ENCODE measurements around the gene IRGQ. TPM values are rescaled to one million over a fixed set of nuclear protein-coding genes. Genes with fewer than 3 reads are reported as not detected.

Gene IRGQ
- total RNA-seq, 1 experiment from 2014 or later: 24.1 TPM

DNA sequence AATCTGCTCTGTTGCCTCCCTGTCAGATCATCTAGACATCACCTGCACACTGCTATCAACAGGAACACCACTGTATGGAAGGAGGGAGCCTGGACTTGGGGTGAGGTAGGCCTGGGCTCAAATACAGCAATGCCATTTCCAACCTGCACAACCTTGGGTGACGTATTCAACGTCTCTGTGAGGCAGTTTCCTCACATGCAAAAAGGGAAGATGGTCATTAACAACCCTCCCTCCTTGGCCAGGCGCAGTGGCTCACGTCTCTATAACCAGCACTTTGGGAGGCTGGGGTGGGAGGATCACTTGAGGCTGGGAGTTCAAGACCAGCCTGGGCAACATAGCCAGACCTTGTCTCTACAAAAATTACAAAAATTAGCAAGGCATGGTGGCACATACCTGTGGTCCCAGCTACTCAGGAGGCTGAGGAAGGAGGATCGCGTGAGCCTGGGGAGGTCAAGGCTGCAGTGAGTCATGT is 33.7 kb downstream of the IRGQ start:
- no peaks in the 10 kb centered on the region for H4K20me1 ChIP-seq (ENCODE audit: control insufficient read depth, insufficient read depth, insufficient read length)
- no peaks in the 10 kb centered on the region for H3K9me3 ChIP-seq (ENCODE audit: control insufficient read depth, low read depth, low read length)
- H3K9ac ChIP-seq (ENCODE audit: extremely low read depth, insufficient read length, low read length): no peak overlapping the region
- H2AK5ac ChIP-seq (ENCODE audit: insufficient read length, low read length): no peak overlapping the region
- no peak overlapping the region for H2BK5ac ChIP-seq (ENCODE audit: insufficient read length, low read length)
- H3K18ac ChIP-seq (ENCODE audit: insufficient read length, low read depth, low read length): no peak overlapping the region
- no peaks in the 10 kb centered on the region for H3K4me1 ChIP-seq (ENCODE audit: insufficient read depth, low read length)
- H3K23ac ChIP-seq (ENCODE audit: insufficient read length, low read depth, low read length): no peak overlapping the region
- no peaks in the 10 kb centered on the region for H3K79me1 ChIP-seq (ENCODE audit: insufficient read depth, low read depth, low read length, poor library complexity, severe bottlenecking)
- no peaks in the 10 kb centered on the region for H3K23me2 ChIP-seq (ENCODE audit: insufficient read length, low read depth, low read length, poor library complexity, severe bottlenecking)
- H2BK20ac ChIP-seq (ENCODE audit: low read depth, low read length, poor library complexity, severe bottlenecking): no peak overlapping the region
- H2BK120ac ChIP-seq (ENCODE audit: low read depth, low read length, poor library complexity, severe bottlenecking): no peak overlapping the region
- H3K4me2 ChIP-seq (ENCODE audit: insufficient read depth, insufficient read length, low read length): no peak overlapping the region
- H3K27ac Mint-ChIP-seq: peak overlapping the region in 1 of 3 experiments; percentile 56; a peak in 1 of 7 replicates
- H3K56ac ChIP-seq (ENCODE audit: insufficient read length, low read depth, low read length): no peak overlapping the region
- no peak overlapping the region for H4K8ac ChIP-seq (replicated peaks; ENCODE audit: insufficient read length, low read depth, low read length)
- H3K4me3 Mint-ChIP-seq: no peak overlapping the region
- no peak for DNase-seq
- H4K91ac ChIP-seq (ENCODE audit: insufficient read length, low read depth, low read length): no peak overlapping the region
- no peaks in the 10 kb centered on the region for H3K79me2 ChIP-seq (ENCODE audit: insufficient read depth, low read length)
- H2BK15ac ChIP-seq (ENCODE audit: low read depth, low read length): no peak overlapping the region
- H3T11ph ChIP-seq (ENCODE audit: low read length): no peak overlapping the region
- WGBS (ENCODE audit: extremely low coverage, insufficient read length, low lambda C conversion rate): no CpG with 5 or more reads among the region's 6 CpGs
- H3K9me3 Mint-ChIP-seq: no peaks in the 10 kb centered on the region
- H2AFZ ChIP-seq (ENCODE audit: low read length): no peak overlapping the region
- H3K27ac ChIP-seq (ENCODE audit: insufficient read length, low read depth, low read length): no peak overlapping the region
- no peak overlapping the region for H3K4ac ChIP-seq (ENCODE audit: low read depth, low read length)
- no peak overlapping the region for H4K5ac ChIP-seq (ENCODE audit: insufficient read length, low read depth, low read length)
- TF ChIP-seq, protein P1, sequence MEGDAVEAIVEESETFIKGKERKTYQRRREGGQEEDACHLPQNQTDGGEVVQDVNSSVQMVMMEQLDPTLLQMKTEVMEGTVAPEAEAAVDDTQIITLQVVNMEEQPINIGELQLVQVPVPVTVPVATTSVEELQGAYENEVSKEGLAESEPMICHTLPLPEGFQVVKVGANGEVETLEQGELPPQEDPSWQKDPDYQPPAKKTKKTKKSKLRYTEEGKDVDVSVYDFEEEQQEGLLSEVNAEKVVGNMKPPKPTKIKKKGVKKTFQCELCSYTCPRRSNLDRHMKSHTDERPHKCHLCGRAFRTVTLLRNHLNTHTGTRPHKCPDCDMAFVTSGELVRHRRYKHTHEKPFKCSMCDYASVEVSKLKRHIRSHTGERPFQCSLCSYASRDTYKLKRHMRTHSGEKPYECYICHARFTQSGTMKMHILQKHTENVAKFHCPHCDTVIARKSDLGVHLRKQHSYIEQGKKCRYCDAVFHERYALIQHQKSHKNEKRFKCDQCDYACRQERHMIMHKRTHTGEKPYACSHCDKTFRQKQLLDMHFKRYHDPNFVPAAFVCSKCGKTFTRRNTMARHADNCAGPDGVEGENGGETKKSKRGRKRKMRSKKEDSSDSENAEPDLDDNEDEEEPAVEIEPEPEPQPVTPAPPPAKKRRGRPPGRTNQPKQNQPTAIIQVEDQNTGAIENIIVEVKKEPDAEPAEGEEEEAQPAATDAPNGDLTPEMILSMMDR (conservative IDR thresholded peaks at IDR 0.05): no peak
- H3K27me3 ChIP-seq (ENCODE audit: insufficient read depth, low read length): no peaks in the 10 kb centered on the region
- H3K14ac ChIP-seq (ENCODE audit: insufficient read depth, low read length): no peak overlapping the region
- H3K4me1 Mint-ChIP-seq: no peaks in the 10 kb centered on the region
- peaks cover 6 to 34% (median 22%) of the 10 kb centered on the region in 3 experiments; a peak in 6 of 7 replicates for H3K36me3 Mint-ChIP-seq (ENCODE audit: insufficient read depth in 1 of 3, low read depth in 3 of 3)
- no peak overlapping the region for H2BK12ac ChIP-seq (ENCODE audit: insufficient read length, low read depth, low read length)
- no peaks in the 10 kb centered on the region; the same call in 1 of the 2 replicates for H3K27me3 Mint-ChIP-seq (ENCODE audit: low read depth)
